Activated naive CD4-positive, alpha-beta T cell treated with anti-CD3 and anti-CD28 coated beads, Interleukin-2, amount 10 ng/mL, durations not matched to agents 7 days and 5 days (primary cell): ENCODE data around the gene BMP3.
A peak's percentile ranks its signal among the peaks of the same experiment; 100 is the strongest.

ENCODE experiments used
- CTCF ChIA-PET: fragments of 350-600 bp; sonication (Branson Sonifier 250); formaldehyde crosslinking; loops from one replicate; lab custom pipeline; 2021; ENCODE audit warnings: antibody characterized with exemption; lab: Charles Lee
- DNase-seq: peaks from one replicate; pipeline ENCODE4 v3.0.0-alpha.2; 2020
- H3K27ac Mint-ChIP-seq: one replicate; pipeline ENCODE4 v1.8.0; 2021; ENCODE audit warnings: mild to moderate bottlenecking, moderate library complexity, mixed read lengths
- H3K27me3 Mint-ChIP-seq: one replicate; pipeline ENCODE4 v1.8.0; 2021; ENCODE audit warnings: mild to moderate bottlenecking, mixed read lengths
- H3K36me3 Mint-ChIP-seq: one replicate; pipeline ENCODE4 v1.8.0; 2021; ENCODE audit warnings: mixed read lengths
- H3K4me1 Mint-ChIP-seq: one replicate; pipeline ENCODE4 v1.8.0; 2021; ENCODE audit warnings: mixed read lengths
- H3K4me3 Mint-ChIP-seq: one replicate; pipeline ENCODE4 v1.8.0; 2021; ENCODE audit warnings: mild to moderate bottlenecking, moderate library complexity, mixed read lengths
- H3K9me3 Mint-ChIP-seq: one replicate; pipeline ENCODE4 v1.8.0; 2021; ENCODE audit warnings: mixed read lengths

The BMP3 gene

GRCh38 chr4:81061344-81061730, 30.8 kb downstream of the BMP3 start:
- Mint-ChIP-seq H3K27ac (no peak overlapping the region), H3K27me3 (peaks cover 5% of the 10 kb centered on the region), H3K36me3 (no peaks in the 10 kb centered on the region), H3K4me3 (no peak overlapping the region), H3K4me1 (no peaks in the 10 kb centered on the region), H3K9me3 (no peaks in the 10 kb centered on the region)
- CTCF ChIA-PET, result interaction anchor here (1.6 kb wide), 1 partner anchor 9 kb away, joined by 3 read pairs; no protein-coding TSS in a partner anchor
- DNase-seq, result no peak

DNA sequence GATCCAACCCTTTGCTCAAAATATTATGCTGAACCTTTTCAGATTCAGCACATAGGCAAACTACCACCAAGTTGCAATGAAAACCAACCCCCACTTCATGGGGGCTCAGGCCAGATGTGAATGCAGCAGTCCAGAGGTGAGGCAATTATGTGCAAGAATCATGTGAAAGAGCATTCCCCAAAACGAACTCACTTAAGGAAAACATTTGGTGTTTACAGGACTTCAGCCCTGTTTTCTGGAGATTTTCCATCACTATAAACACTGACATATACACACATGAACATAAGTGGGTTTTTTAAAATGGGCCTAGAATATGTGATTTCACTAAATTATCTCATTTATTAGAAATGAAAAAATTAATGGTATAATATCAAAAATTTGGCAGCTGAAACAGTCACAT, 31.5 kb downstream of the BMP3 start:
- no peak overlapping the region for H3K4me3 Mint-ChIP-seq

GRCh38 chr4:81065446-81065845, 34.9 kb downstream of the BMP3 start:
- CTCF ChIA-PET, result no interaction called here
- H3K27ac Mint-ChIP-seq, result no peak overlapping the region
- H3K36me3 Mint-ChIP-seq, result no peaks in the 10 kb centered on the region
- DNase-seq, result no peak
- H3K4me1 Mint-ChIP-seq, result no peaks in the 10 kb centered on the region
- no peaks in the 10 kb centered on the region for H3K9me3 Mint-ChIP-seq
- no peak overlapping the region for H3K4me3 Mint-ChIP-seq
- peaks cover 11% of the 10 kb centered on the region for H3K27me3 Mint-ChIP-seq

More for the DNA sequence above, 31.5 kb downstream of the BMP3 start:
- Mint-ChIP-seq H3K4me1 (no peaks in the 10 kb centered on the region), H3K9me3 (no peaks in the 10 kb centered on the region), H3K27ac (no peak overlapping the region), H3K27me3 (peaks cover 5% of the 10 kb centered on the region), H3K36me3 (no peaks in the 10 kb centered on the region)
- CTCF ChIA-PET, result interaction anchor here (1.6 kb wide), 1 partner anchor 10 kb away, joined by 3 read pairs; no protein-coding TSS in a partner anchor
- no peak for DNase-seq

DNA sequence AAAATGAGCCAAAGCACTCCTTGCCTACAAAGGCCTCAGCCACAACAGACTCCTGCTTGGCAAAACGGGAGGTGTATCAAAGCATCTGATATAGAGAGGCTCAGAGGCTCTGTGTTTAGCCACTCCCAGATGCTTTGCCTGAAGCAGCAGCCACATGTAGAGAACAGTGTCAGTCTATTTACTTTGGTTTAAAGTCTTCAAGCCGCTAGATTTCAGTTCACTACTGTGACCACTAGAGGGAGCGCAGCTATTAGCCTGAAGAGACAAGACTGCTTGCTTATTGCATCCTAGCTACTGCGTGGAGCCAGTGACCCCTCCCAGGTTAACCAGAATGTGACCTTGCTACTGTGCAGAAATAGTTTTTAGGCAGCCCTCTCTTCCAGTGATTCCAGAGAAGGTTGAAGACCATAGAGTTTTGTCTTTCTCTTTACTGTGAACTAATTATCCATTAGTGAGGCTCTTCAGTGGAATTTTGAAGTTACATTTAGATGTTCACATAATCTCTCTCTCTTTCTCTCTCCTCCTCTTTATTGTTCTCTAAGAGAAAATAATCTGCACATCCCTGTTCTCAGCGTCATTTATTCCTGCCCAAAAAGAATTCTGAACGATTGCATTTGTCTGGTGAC, 39.3 kb downstream of the BMP3 start:
- Mint-ChIP-seq H3K4me1 (no peaks in the 10 kb centered on the region), H3K27me3 (peaks cover 9% of the 10 kb centered on the region), H3K9me3 (no peaks in the 10 kb centered on the region), H3K36me3 (no peaks in the 10 kb centered on the region), H3K27ac (no peak overlapping the region), H3K4me3 (no peak overlapping the region)
- CTCF ChIA-PET, result interaction anchor here (0.5 to 3.9 kb wide), 13 partner anchors 9 to 285 kb away, joined by 3 to 45 read pairs (median 5); no protein-coding TSS in a partner anchor
- DNase-seq, result peak; percentile 71

DNA sequence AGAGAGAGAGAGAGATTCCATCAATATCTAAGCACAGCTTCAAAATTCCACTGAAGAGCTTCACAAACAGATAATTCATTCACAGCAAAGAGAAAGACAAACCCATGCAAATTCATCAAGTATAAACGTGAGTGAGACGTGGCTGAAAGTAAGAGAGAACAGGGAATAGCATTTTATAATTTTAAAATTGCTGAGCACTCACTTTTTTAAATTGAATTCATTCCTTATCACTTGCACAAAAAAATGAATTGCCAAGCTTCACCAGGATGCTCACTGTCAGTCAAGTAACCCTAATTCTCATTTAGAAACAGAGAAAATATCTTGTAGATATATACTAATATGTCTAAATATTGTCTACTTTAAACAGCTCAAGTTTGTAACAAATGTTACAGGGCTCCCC, 40.5 kb downstream of the BMP3 start:
- Mint-ChIP-seq H3K27me3 (peaks cover 9% of the 10 kb centered on the region), H3K4me1 (no peaks in the 10 kb centered on the region), H3K36me3 (no peaks in the 10 kb centered on the region), H3K4me3 (no peak overlapping the region), H3K27ac (no peak overlapping the region), H3K9me3 (no peaks in the 10 kb centered on the region)
- DNase-seq, result no peak
- CTCF ChIA-PET, result interaction anchor here (0.6 to 3.9 kb wide), 6 partner anchors 15 to 1853 kb away, joined by 5 to 45 read pairs (median 12); no protein-coding TSS in a partner anchor

GRCh38 chr4:81081156-81081555, 50.6 kb downstream of the BMP3 start:
- Mint-ChIP-seq H3K27me3 (no peaks in the 10 kb centered on the region), H3K9me3 (peaks cover 2% of the 10 kb centered on the region), H3K36me3 (no peaks in the 10 kb centered on the region), H3K4me1 (no peaks in the 10 kb centered on the region), H3K4me3 (no peak overlapping the region), H3K27ac (no peak overlapping the region)
- CTCF ChIA-PET, result no interaction called here
- DNase-seq, result no peak

DNA sequence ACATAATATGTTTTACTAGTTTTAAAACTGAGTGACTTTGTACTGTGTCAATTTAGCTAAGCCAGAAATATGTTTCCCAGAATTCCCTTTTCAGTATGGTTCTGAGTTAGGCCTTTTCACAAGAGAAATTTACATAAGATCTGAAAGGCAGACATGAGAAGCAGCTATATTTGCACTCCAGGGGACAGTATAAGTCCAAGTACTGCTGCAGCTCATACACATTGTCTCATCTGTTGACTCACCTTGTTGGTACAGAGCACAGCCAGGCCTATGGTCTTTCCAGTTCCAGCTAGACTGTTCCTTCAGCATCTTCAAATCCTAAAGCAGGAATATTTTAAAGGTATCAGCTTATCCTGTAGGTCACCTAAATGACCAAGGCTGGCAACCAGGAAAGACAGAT, 53.5 kb downstream of the BMP3 start:
- Mint-ChIP-seq H3K36me3 (no peaks in the 10 kb centered on the region), H3K9me3 (peaks cover 2% of the 10 kb centered on the region), H3K27ac (no peak overlapping the region), H3K4me1 (no peaks in the 10 kb centered on the region), H3K4me3 (no peak overlapping the region), H3K27me3 (no peaks in the 10 kb centered on the region)
- CTCF ChIA-PET, result interaction anchor here (1.2 to 1.5 kb wide), 2 partner anchors 14 to 268 kb away, joined by 5 read pairs; no protein-coding TSS in a partner anchor
- DNase-seq, result no peak

DNA sequence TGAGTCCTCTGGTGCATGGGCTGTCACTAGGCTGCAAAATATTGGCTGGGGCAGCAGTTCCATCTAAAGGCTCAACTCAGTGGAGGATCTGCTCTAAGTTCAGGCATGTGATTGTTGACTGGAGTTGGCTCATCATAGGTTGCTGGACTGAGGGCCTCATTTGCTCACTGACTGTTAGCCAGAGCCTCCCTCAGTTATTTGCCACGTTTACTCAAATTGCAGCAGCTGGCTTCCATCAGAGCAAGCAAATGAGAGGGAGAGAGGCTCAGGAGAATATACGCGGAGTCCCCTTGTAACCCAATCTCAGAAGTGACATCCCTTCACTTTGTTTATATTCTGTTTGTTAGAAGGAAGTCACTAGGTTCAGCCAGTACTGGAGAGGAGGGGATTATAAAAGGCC, 54.1 kb downstream of the BMP3 start:
- Mint-ChIP-seq H3K27ac (no peak overlapping the region), H3K36me3 (no peaks in the 10 kb centered on the region), H3K27me3 (no peaks in the 10 kb centered on the region), H3K4me1 (no peaks in the 10 kb centered on the region), H3K9me3 (peaks cover 2% of the 10 kb centered on the region), H3K4me3 (no peak overlapping the region)
- no peak for DNase-seq
- CTCF ChIA-PET, result interaction anchor here (1.5 to 2.1 kb wide), 2 partner anchors 14 to 267 kb away, joined by 5 to 6 read pairs; no protein-coding TSS in a partner anchor

DNA sequence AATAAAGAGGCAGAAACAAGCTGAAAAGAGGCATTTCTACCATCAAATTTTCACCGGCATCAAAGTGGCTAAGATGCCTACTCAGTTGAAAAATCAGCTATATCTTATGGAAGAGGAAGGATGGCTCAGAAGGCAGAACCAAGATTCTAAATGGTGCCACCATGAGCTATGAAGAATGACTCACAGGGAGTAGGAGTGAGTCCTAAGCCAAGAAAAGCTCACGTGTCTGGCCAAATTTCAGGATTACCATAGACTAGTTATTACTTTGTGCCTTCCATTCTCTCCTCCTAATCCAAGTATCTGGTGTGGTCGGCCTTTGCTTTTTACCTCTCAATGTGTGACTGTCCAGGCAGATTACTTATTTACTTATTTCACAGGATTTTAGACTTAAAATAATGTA, 54.8 kb downstream of the BMP3 start:
- H3K27ac Mint-ChIP-seq, result no peak overlapping the region
- no peaks in the 10 kb centered on the region for H3K27me3 Mint-ChIP-seq
- H3K4me1 Mint-ChIP-seq, result no peaks in the 10 kb centered on the region
- DNase-seq, result no peak
- H3K9me3 Mint-ChIP-seq, result peaks cover 2% of the 10 kb centered on the region
- H3K4me3 Mint-ChIP-seq, result no peak overlapping the region
- no peaks in the 10 kb centered on the region for H3K36me3 Mint-ChIP-seq
- CTCF ChIA-PET, result interaction anchor here (2.1 kb wide), 1 partner anchor 14 kb away, joined by 6 read pairs; no protein-coding TSS in a partner anchor

- H3K27ac Mint-ChIP-seq, result no peak overlapping the region
- H3K4me3 Mint-ChIP-seq, result no peak overlapping the region
- H3K36me3 Mint-ChIP-seq, result no peaks in the 10 kb centered on the region
- H3K4me1 Mint-ChIP-seq, result no peaks in the 10 kb centered on the region
- peaks cover 2% of the 10 kb centered on the region for H3K9me3 Mint-ChIP-seq
- DNase-seq, result no peak
- H3K27me3 Mint-ChIP-seq, result no peaks in the 10 kb centered on the region
- CTCF ChIA-PET, result interaction anchor here (2.1 kb wide), 1 partner anchor 15 kb away, joined by 6 read pairs; no protein-coding TSS in a partner anchor
Observed at GRCh38 chr4:81085979-81086378, 55.5 kb downstream of the BMP3 start.

- Mint-ChIP-seq H3K4me1 (no peaks in the 10 kb centered on the region), H3K9me3 (no peaks in the 10 kb centered on the region)
- CTCF ChIA-PET, result no interaction called here
Observed at GRCh38 chr4:81093720-81094401, 63.4 kb downstream of the BMP3 start.

GRCh38 chr4:81095389-81095788, 64.9 kb downstream of the BMP3 start:
- Mint-ChIP-seq H3K9me3 (no peaks in the 10 kb centered on the region), H3K36me3 (no peaks in the 10 kb centered on the region), H3K27ac (no peak overlapping the region), H3K4me1 (no peaks in the 10 kb centered on the region), H3K27me3 (no peaks in the 10 kb centered on the region), H3K4me3 (no peak overlapping the region)
- CTCF ChIA-PET, result no interaction called here
- DNase-seq, result no peak

More at GRCh38 chr4:81093720-81094401, 63.4 kb downstream of the BMP3 start:
- Mint-ChIP-seq H3K36me3 (no peaks in the 10 kb centered on the region), H3K27ac (no peak overlapping the region), H3K4me3 (no peak overlapping the region), H3K27me3 (no peaks in the 10 kb centered on the region)
- no peak for DNase-seq

- Mint-ChIP-seq H3K27ac (no peak overlapping the region), H3K4me1 (no peaks in the 10 kb centered on the region), H3K36me3 (no peaks in the 10 kb centered on the region), H3K4me3 (no peak overlapping the region), H3K27me3 (no peaks in the 10 kb centered on the region), H3K9me3 (no peaks in the 10 kb centered on the region)
- CTCF ChIA-PET, result no interaction called here
- DNase-seq, result no peak
Observed at GRCh38 chr4:81096566-81096965, 66.1 kb downstream of the BMP3 start.

- no peaks in the 10 kb centered on the region for H3K4me1 Mint-ChIP-seq
- no peaks in the 10 kb centered on the region for H3K36me3 Mint-ChIP-seq
- no peak overlapping the region for H3K4me3 Mint-ChIP-seq
- H3K9me3 Mint-ChIP-seq, result no peaks in the 10 kb centered on the region
- H3K27me3 Mint-ChIP-seq, result no peaks in the 10 kb centered on the region
- CTCF ChIA-PET, result interaction anchor here (0.6 kb wide), 1 partner anchor 42 kb away, joined by 3 read pairs; no protein-coding TSS in a partner anchor
- DNase-seq, result no peak
- no peak overlapping the region for H3K27ac Mint-ChIP-seq
Observed at GRCh38 chr4:81102107-81102506, 71.6 kb downstream of the BMP3 start.
